Measurements from ENCODE around the gene DLX6. TPM values are rescaled to one million over a fixed set of nuclear protein-coding genes. Genes with fewer than 3 reads are reported as not detected.
"Not testable (repeated sequence)": the region's sequence is repeated elsewhere in the genome, so short reads cannot be mapped to it uniquely, and the experiment has no call there.

Gene DLX6
- total and polyA plus RNA-seq, 7 donors: not detected

GRCh38 chr7:97025130-97025499 is 19.8 kb downstream of the DLX6 start:
- no peak for ATAC-seq
- Histone ChIP-seq H3K36me3 (ENCODE audit: insufficient read depth in 1 of 2, low read depth in 1 of 2) (no peaks in the 10 kb centered on the region), H3K27ac (no peak overlapping the region), H3K4me3 (no peak overlapping the region), H3K27me3 (ENCODE audit: insufficient read depth in 3 of 3, low read length in 2 of 3) (peaks cover 0 to 86% (median 57%) of the 10 kb centered on the region in 3 donors), H3K4me1 (peaks cover 17% of the 10 kb centered on the region), H3K9me3 (no peaks in the 10 kb centered on the region)
- no peak for DNase-seq
- WGBS, 3 donors: 6 to 25% (median 16%) methylated on average over 8 of the region's 8 CpGs
- intact Hi-C loops (cut with DNase I): loop anchor here in 1 of 2 donors (5.0 kb wide), 1 partner anchor 948 kb away; no protein-coding TSS in a partner anchor
- no peak for TF ChIP-seq CTCF (IDR thresholded peaks at IDR 0.05)

GRCh38 chr7:97025983-97026714 is 20.8 kb downstream of the DLX6 start:
- no peak for TF ChIP-seq CTCF (IDR thresholded peaks at IDR 0.05)
- Histone ChIP-seq H3K36me3 (ENCODE audit: insufficient read depth in 1 of 2, low read depth in 1 of 2) (no peaks in the 10 kb centered on the region), H3K27ac (no peak overlapping the region), H3K9me3 (no peaks in the 10 kb centered on the region), H3K4me1 (peaks cover 10% of the 10 kb centered on the region), H3K27me3 (ENCODE audit: insufficient read depth in 3 of 3, low read length in 2 of 3) (peaks cover 3 to 79% (median 50%) of the 10 kb centered on the region in 3 donors), H3K4me3 (peak overlapping the region; percentile 52)
- ATAC-seq (no peak), DNase-seq (no peak)
- intact Hi-C loops (cut with DNase I): loop anchor here (2.0 to 5.0 kb wide), 2 partner anchors 949 to 1109 kb away; no protein-coding TSS in a partner anchor
- 11 to 21% (median 21%) methylated on average over 29 of the region's 29 CpGs for WGBS, 3 donors

- TF ChIP-seq CTCF (IDR thresholded peaks at IDR 0.05): no peak
- H3K4me1 ChIP-seq: peaks cover 7% of the 10 kb centered on the region
- intact Hi-C loops (cut with DNase I): loop anchor here (1.0 to 5.0 kb wide), 3 partner anchors 950 to 1110 kb away; no protein-coding TSS in a partner anchor
- H3K27me3 ChIP-seq (ENCODE audit: insufficient read depth in 3 of 3, low read length in 2 of 3): peaks cover 3 to 76% (median 43%) of the 10 kb centered on the region in 3 donors
- no peaks in the 10 kb centered on the region for H3K9me3 ChIP-seq
- 19 to 35% (median 30%) methylated on average over 17 of the region's 17 CpGs for WGBS, 3 donors
- no peak for DNase-seq
- H3K36me3 ChIP-seq (ENCODE audit: insufficient read depth in 1 of 2, low read depth in 1 of 2): no peaks in the 10 kb centered on the region
- ATAC-seq: peak in 1 of 4 donors; percentile 25
- peak overlapping the region; percentile 52 for H3K4me3 ChIP-seq
- no peak overlapping the region for H3K27ac ChIP-seq
These were observed 21.5 kb downstream of the DLX6 start for GRCh38 chr7:97026715-97027426.

- Histone ChIP-seq H3K9me3 (no peaks in the 10 kb centered on the region), H3K4me1 (peaks cover 7% of the 10 kb centered on the region), H3K4me3 (peak overlapping the region; percentile 52), H3K27me3 (ENCODE audit: insufficient read depth in 3 of 3, low read length in 2 of 3) (peaks cover 3 to 68% (median 36%) of the 10 kb centered on the region in 3 donors), H3K27ac (no peak overlapping the region), H3K36me3 (ENCODE audit: insufficient read depth in 1 of 2, low read depth in 1 of 2) (no peaks in the 10 kb centered on the region)
- WGBS, 3 donors: 5% methylated on average over 23 of the region's 23 CpGs
- TF ChIP-seq CTCF (IDR thresholded peaks at IDR 0.05): peak; percentile 84
- DNase-seq: peak; percentile 75 to 82
- peak; percentile 83 to 95 (median 89) for ATAC-seq
- intact Hi-C loops (cut with DNase I): loop anchor here (1.0 to 5.0 kb wide), 3 partner anchors 950 to 1111 kb away; no protein-coding TSS in a partner anchor
These were observed 22.3 kb downstream of the DLX6 start for GRCh38 chr7:97027427-97028234.

- intact Hi-C loops (cut with DNase I); ATAC-seq; H3K27ac ChIP-seq; H3K36me3 ChIP-seq (ENCODE audit: insufficient read depth in 1 of 2, low read depth in 1 of 2); H3K9me3 ChIP-seq; H3K4me3 ChIP-seq; DNase-seq; H3K4me1 ChIP-seq: not testable (repeated sequence)
- peaks cover 2 to 16% (median 3%) of the 10 kb centered on the region in 3 donors for H3K27me3 ChIP-seq (ENCODE audit: insufficient read depth in 3 of 3, low read length in 2 of 3)
- 90 to 95% (median 92%) methylated on average over 23 to 30 of the region's 30 CpGs for WGBS, 3 donors
These were observed 29.0 kb downstream of the DLX6 start for GRCh38 chr7:97034213-97034852.

Data from psoas muscle (tissue), 8 donors.